GM18505 (cell line): Measurements from ENCODE around the gene MAP7D2.

Source experiments
- ATAC-seq: cut with Tn5 transposase; IDR thresholded peaks from one replicate; pipeline ENCODE4 v1.9.1; 2021; ENCODE audit not compliant: unreplicated experiment
- POLR2A ChIP-seq: IDR thresholded peaks from 4 replicates; pipeline ENCODE4 v1.6.1; 2011; ENCODE audit warnings: borderline replicate concordance; ENCODE audit not compliant: insufficient read depth, insufficient read length; ENCODE audit errors: extremely low read depth

The MAP7D2 gene

DNA sequence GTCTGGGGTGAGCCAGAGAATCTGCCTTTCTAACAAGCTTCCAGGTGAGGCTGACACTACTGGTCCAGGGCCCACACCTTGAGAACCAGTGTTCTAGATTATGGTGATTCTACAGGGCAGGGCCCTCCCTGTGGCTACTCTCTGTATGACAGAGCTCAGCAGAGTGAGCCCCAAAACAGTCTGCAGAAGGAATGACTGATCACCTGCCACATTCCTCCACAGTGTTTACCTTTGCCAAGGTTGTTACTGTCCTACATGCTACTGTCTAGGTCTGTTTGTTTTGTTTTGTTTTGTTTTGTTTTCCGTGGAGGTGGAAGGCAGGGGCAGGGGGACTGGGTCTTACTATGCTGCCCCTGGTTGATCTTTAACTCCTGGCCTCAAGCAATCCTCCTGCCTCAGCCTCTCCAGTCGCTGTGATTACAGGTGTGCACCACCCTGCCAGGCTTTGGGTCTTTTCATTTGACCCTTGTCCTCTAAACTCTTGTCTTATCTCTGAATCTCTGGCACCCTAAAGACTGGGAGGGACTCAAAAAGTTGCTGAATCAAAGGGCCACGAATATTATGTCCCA, 45.1 kb downstream of the MAP7D2 start:
- no peak for TF ChIP-seq POLR2A
- ATAC-seq, result no peak

DNA sequence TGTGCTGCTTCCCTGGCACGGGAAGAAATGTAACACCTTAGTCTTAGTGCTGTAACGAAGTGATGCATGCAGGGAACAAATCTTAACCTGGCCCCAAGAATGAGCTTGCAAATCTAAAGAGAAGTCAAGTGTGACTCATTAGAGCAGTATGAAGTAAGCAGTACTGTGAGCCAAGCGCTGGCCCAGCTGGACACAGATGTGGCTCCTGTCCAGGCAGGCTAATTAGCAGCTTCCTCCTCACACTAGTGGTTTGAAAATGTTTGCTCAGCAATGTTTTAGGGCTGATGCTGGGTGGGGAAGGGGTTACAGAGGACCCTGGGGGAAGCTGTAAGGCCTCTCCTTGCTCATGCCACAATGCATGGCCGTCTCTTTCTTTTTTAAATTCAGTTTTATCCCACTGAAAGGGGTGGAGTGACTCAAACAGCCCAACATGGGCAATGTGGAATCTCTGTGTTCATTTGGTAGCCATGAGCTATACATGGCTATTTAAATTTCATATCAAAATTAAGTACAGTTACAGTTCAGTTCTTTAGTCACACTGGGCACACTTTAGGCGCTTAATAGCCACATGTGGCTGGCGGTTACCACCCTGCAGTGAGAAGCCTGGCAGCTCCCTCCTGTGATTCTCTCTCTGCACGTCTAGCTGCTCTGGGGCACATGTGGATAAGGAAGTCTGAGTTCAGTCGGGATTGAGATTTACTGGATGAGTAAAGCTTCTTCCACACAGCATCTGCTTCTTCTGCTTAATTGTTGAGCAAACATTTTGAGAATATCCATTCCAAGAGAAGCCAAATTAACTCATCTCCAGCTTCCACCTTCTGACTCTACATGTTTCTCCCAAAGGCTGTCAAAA, 48.8 kb downstream of the MAP7D2 start:
- TF ChIP-seq POLR2A, result no peak
- no peak for ATAC-seq

DNA sequence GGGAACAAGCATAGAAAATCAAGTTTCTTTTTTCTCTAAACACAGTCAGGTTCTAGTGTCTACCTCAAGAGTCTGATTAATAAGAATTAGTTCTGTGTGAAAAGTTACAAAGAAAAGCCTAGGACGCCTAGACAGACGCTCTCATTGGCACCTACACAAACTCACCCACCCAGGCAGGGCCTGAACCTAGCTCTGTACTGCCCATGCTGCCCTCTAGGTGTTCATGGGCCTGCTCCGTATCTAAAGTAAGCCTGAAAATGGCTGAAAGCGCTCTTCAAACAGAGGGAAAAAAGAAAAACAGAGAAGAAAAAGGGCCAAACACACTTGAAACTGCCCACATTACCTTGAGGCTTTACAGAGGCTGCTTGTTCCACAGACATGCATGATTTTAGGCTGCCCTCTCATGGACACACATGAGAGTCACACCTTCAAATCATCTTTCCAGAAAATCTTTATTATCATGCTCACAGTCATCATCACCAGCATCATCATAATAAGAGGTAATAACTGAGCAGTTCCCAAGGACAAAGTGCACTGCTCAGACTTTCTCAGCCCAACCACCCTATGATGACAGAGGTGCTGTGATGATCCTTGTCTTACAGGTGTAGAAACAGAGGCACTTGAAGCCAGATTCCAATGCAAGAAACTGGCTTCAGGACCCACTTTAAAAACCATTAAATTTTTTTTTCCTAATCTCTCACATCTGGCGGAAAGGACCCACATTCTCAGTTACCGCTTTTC, 49.6 kb downstream of the MAP7D2 start:
- TF ChIP-seq POLR2A, result no peak
- peak; percentile 64 for ATAC-seq

DNA sequence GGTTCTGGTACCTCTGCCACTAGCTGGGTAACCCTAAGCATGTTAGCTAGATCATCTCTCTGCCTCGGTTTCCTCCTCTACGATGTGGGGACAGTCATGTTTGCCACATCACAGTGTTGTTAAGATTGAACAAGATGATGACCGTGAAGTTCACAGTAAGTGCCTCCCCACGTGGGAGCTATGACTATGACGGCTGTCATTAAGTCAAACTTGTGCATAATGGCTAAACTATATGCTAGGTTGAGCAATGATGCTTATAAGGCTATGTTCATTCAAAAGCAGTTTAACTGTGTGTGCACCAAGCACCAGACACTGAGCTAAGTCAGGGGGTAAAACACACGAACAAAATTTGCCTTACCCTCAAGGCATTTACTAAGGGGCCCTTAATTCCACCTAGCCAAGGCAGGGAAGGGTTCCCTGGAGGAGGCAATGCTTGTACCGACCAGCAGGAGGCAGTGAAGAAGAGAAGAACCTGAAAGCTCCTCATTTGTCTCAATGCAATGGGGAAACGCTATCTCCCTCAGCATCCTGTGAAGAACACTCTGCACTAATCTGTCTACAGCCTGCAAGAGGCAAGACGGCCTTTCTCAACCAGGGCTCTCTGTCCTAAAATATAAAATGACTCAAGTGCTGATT, 52.9 kb downstream of the MAP7D2 start:
- no peak for TF ChIP-seq POLR2A
- no peak for ATAC-seq

- TF ChIP-seq POLR2A, result no peak
- ATAC-seq, result no peak
Measured at GRCh38 chrX:20063153-20063552, 53.6 kb downstream of the MAP7D2 start.

DNA sequence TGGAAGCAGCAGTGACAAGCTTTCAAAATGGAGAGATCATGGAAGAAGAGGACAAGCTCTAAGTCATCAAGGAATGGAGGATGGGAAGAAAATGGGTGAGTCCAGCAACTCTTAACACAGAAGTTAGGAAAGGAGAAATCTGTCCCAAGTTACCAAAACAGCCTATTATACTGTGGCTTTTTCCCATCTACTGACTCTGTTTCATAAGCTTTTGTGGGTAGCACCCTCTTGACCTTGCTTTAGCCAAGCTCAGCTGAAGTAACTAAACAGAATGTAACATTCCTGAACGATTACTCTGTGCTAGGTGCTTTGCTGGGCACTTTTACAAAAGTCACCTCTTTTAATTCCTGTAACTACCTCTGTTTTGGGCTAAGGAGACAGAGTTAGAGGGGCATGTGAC, 54.9 kb downstream of the MAP7D2 start:
- no peak for TF ChIP-seq POLR2A
- no peak for ATAC-seq

- no peak for TF ChIP-seq POLR2A
- ATAC-seq, result peak; percentile 79
Measured at GRCh38 chrX:20060961-20061748, 55.6 kb downstream of the MAP7D2 start.

DNA sequence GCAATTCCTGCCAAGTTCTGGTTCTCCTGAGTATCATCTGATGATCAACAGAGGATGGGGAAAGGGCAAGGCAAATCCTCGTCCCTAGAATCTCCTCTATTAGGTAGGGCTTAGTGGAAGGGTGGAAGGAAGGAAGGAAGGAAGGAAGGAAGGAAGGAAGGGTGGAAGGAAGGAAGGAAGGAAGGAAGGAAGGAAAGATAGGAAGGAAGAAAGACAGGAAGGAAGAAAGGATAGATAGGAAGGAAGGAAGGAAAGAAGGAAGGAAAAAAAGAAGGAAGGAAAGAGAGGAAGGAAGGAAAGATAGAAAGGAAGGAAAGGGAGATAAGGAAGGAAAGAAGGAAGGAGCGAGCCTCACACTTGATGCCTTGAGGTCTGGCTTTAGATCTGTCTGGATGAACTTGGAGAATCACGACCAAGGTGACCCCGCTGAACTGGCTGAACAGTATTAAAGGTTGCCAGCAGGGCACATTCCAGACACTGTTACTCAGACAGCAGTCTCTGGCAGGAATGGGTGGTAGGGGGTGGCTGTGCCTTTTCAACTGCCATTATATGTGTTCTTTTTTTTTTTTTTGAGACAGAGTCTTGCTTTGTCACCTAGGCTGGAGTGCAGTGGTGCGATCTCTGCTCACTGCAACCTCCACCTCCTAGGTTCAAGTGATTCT, 57.1 kb downstream of the MAP7D2 start:
- ATAC-seq, result no peak
- TF ChIP-seq POLR2A, result no peak

DNA sequence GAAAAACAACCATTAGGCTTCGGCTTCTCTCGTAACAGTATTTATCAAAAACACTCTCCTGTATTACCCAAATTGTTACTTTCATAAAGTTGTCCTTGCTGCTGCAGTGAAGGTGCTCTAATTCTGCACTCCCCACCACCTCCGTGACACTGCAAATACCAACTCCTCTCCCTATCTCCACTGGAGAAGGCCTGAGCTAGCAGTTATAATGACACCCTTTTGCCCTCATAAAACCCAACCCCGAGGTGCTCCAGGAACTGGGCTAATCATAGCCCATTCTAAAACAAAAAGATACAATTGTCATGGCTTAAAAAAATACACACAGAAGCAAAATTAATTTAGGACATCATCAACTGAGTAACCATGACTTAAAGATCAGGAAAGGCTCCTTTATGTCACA, 59.2 kb downstream of the MAP7D2 start:
- no peak for ATAC-seq
- no peak for TF ChIP-seq POLR2A

- no peak for TF ChIP-seq POLR2A
- ATAC-seq, result no peak
Measured at GRCh38 chrX:20056704-20057103, 60.0 kb downstream of the MAP7D2 start.

DNA sequence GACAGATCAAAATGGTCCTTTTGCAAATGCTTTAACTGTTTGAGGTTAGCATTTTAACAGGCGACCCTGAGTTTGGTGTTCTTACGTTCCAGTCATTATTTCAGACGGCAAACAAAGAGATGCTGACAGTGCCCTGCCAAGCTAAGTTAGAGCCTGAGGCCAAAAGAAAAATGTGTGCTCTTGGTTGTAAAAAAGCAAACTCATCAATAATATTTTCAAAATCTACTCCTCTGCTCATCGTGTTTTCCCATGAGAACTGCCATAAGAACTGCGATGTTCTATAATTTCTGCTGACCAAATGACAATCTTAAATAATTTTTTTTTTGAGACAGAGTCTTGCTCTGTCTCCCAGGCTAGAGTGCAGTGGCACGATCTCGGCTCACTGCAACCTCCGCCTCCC, 63.2 kb downstream of the MAP7D2 start:
- TF ChIP-seq POLR2A, result no peak
- no peak for ATAC-seq

GRCh38 chrX:20046864-20047263, 69.8 kb downstream of the MAP7D2 start:
- TF ChIP-seq POLR2A, result no peak
- ATAC-seq, result no peak
